Right ventricle myocardium superior (tissue), 1 donor: ENCODE measurements around the gene BLTP1. TPM values are rescaled to one million over a fixed set of nuclear protein-coding genes. Genes with fewer than 3 reads are reported as not detected.
"Not testable (repeated sequence)": the region's sequence is repeated elsewhere in the genome, so short reads cannot be mapped to it uniquely, and the experiment has no call there.

ENCODE experiments used
- ATAC-seq: fragments of 200-7000 bp; cut with Tn5 transposase; one replicate; pipeline ENCODE4 v1.9.1; 2020; ENCODE audit warnings: mild to moderate bottlenecking; ENCODE audit not compliant: poor library complexity
- DNase-seq: peaks from one replicate; pipeline ENCODE4 v3.0.0-alpha.2; 2020
- intact Hi-C: fragments of 100-400 bp; cut with DNase I; formaldehyde crosslinking; loops from one replicate; pipeline ENCODE4 v1.11.2; 2022
- long read RNA-seq: library from polyadenylated mRNA; unstranded; transcript quantifications from one replicate; pipeline ENCODE4 v2.0.0, GENCODE V29; 2021
- total RNA-seq: library from RNA; stranded (reverse); fragmentation: NEBNext Ultra II Directional; extraction: Animal tissue kit (Norgen Biotek cat#: 25700); gene quantifications from one replicate; pipeline ENCODE4 v1.2.1, GENCODE V29; 2021
- donor health status: DM: no; HTN: yes; CAD: no; lungs with severe emphysema.

Gene BLTP1, protein sequence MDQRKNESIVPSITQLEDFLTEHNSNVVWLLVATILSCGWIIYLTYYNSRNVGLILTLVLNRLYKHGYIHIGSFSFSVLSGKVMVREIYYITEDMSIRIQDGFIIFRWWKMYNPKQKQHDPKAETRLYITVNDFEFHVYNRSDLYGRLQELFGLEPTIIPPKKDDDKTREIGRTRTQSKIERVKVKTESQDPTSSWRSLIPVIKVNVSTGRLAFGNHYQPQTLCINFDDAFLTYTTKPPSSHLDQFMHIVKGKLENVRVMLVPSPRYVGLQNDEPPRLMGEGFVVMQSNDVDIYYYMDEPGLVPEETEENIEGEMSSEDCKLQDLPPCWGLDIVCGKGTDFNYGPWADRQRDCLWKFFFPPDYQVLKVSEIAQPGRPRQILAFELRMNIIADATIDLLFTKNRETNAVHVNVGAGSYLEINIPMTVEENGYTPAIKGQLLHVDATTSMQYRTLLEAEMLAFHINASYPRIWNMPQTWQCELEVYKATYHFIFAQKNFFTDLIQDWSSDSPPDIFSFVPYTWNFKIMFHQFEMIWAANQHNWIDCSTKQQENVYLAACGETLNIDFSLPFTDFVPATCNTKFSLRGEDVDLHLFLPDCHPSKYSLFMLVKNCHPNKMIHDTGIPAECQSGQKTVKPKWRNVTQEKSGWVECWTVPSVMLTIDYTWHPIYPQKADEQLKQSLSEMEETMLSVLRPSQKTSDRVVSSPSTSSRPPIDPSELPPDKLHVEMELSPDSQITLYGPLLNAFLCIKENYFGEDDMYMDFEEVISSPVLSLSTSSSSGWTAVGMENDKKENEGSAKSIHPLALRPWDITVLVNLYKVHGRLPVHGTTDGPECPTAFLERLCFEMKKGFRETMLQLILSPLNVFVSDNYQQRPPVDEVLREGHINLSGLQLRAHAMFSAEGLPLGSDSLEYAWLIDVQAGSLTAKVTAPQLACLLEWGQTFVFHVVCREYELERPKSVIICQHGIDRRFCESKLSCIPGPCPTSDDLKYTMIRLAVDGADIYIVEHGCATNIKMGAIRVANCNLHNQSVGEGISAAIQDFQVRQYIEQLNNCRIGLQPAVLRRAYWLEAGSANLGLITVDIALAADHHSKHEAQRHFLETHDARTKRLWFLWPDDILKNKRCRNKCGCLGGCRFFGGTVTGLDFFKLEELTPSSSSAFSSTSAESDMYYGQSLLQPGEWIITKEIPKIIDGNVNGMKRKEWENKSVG (N-terminal part only)
- total RNA-seq, result 30.5 TPM
- long read RNA-seq, partial matches to known transcripts, result 3 of 7 reads
- long read RNA-seq, other reads (novel, unspliced or antisense), result 4 of 7 reads

DNA sequence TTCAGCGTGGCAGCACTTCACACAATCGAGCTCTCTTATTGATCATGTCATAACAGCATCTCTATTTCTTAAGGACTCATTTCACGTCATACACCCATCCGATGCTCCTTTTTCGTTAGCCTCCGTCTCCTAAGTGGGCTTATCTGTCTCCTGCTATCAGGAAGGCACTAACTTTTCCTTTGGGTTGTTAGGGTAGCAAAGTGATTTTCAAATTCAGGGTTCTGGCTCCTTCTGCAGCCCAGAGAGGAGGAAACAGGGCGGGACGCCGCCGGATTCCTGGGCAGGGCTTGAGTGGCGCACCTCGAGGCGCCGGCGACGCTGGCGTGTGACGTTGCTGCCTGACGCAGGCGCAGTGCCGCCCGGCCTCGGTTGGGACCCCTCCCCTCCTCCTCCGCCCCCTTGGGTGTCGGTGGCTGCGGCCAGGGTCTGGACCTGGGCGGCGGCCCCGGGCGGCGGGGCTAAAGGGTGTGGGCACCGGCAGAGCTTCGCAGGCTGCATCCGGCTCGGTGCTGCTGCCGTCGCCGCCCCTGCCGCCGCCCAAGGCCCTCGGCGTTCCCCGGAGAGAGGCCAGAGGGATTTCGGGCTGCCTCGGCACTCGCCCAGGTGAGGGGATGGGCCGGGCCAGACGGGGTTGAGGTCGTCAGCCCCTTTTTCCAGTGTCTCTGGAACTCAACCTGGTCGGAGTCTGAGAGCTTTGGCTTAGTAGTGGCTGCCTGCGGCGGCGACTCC is at the start of gene BLTP1:
TSS of gene BLTP1 (plus strand) at position 350 of the 729 bp plus-strand sequence. CDS start 18,317 bp downstream, outside the sequence.
- peak; percentile 95 for DNase-seq
- ATAC-seq, result peak; percentile 100
- intact Hi-C loops, result loop anchor here (10.0 kb wide), 1 partner anchor 157 kb away; no protein-coding TSS in a partner anchor

DNA sequence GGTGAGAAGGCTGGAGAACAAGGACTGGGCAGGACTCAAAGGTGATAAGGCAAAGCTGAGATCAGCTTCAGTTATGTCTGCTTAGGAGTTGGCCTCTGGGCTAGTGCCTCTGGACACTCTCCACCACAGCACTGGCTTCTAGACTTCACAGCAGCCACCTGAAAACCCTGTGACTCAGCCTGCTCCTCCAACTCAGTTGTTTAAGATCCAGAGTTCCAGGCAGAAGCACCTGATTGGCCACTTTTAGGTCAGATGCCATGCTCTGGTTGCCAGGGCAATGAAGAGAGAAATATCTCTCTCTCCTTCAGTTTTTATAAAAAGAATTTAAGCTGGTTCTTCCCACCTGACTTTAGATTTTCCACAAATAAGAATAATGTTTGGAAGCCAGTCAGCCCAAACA is 47.9 kb upstream of the BLTP1 start:
- ATAC-seq (no peak), DNase-seq (no peak)
- intact Hi-C loops, result no loop called here

DNA sequence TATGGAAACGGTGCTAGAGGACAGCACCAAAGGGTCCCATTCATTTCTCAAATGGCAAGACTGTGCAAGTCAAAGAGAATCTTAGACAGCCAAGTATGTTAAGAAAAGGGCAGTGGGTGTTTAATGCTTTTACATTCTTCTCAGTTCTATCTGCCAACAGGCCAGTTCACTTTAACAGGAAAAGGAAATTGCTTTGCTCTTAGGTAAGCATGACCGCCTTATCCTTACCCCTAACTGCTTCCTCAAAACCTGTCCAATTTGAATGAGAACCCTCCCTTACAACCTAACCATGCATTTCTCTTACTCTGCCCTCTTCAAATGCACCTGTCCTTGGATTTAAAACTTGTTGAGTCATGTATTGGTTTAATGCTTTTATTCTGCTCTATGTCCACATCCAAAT is 44.5 kb upstream of the BLTP1 start:
- DNase-seq (no peak), ATAC-seq (no peak)
- intact Hi-C loops, result no loop called here

DNA sequence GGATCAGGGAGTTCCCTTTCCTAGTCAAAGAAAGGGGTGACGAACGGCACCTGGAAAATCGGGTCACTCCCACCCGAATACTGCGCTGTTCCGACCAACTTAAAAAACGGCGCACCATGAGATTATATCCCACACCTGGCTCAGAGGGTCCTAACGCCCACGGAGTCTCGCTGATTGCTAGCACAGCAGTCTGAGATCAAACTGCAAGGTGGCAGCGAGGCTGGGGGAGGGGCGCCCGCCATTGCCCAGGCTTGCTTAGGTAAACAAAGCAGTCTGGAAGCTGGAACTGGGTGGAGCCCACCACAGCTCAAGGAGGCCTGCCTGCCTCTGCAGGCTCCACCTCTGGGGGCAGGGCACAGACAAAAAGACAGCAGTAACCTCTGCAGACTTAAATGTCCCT is 41.8 kb upstream of the BLTP1 start:
- DNase-seq, ATAC-seq, intact Hi-C loops: not testable (repeated sequence)

DNA sequence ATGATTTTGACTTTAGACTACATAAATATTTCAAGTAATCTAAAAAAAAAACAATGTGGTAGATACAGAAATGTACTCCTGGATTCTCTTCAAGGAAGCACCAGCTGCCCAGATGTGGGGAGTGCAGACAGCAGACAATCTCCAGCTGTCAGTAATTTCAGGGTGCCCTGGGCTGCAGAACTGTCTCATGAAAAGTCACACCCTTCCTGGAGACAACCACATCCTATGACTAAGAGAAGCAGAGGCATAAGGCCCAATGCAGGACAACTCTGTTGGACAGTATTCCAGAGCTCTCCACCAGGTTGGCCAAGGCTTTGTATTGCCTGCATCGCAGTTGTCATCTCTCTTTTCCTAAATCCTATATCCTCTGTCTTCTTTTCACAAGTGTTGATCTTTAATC is 34.4 kb upstream of the BLTP1 start:
- intact Hi-C loops, result no loop called here

DNA sequence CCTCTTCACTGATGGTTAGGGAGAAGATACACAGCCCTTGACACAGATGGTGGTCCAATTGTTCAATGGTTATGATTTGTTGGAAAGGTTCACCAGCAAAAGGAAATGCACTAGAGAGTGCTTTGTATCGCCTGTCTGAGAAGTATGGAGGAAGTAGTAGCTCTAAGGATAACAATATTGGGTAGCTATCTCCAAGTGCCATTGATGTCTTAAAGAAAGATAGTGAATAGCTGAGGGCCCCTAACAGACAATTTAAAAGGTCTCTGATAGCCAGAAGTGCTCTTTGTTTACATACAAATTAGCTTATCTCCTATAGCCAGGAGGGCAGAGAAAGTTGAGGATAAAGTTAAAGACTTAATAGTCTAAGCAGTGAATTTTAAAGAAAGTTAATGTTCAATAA is 33.9 kb upstream of the BLTP1 start:
- no peak for ATAC-seq
- no peak for DNase-seq
- intact Hi-C loops, result no loop called here

More for the DNA sequence above, 34.4 kb upstream of the BLTP1 start:
- ATAC-seq (no peak), DNase-seq (no peak)

DNA sequence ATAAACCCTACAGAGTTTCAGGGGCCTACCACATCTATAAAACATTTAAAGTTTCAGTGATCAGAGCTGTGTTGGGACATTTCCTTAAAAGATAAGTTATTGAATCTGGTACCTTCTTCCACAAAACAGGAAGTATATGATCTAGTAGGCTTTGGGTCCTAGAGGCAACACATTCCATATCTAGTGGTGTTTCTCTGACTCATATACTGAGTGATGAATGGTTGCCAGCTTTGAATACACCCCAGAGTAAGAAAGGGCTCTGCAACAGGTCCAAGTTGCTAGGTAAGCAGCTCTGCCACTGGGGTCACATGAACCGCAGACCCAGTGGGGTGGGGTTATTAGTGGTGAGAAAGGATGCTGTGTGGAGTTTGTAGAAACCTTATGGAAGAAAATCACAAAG is 32.4 kb upstream of the BLTP1 start:
- DNase-seq (no peak), ATAC-seq (no peak)
- intact Hi-C loops, result no loop called here

DNA sequence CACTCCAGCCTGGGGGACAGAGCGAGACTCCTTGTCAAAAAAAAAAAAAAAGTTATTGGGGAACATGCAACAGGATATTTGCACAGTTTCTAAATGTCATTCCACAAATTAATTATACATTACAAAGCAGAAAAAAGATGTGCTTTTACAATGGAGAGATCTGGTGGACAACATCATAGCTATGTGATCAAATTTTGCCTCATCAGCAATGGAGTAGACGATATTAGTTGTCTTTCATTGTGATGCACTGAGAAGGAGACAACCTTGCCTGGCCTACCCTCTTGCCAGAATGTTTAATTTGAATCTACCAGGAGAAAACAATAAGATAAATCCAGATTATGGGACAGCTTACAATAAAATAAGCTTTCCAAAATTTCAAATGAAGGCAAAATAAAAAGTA is 30.5 kb upstream of the BLTP1 start:
- DNase-seq, result no peak
- intact Hi-C loops, result no loop called here
- no peak for ATAC-seq

DNA sequence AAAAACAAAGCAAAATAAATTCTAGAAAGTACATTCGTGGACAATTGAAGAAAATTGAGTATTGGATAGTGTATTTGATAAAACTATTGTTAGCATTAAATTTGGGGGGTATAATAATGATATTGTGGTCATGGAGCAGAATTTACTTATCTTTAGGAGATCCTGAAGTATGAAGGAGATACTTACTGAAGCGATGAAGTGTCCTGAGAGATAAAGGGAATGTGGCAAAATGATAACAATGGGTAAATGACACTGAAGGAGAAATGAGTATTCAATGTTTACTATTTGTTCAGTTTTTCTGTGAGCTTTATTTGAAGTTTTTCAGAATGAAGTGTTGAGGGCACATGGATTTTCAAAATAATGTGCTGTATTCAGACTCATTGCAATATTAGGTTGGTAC is 30.0 kb upstream of the BLTP1 start:
- DNase-seq (no peak), ATAC-seq (no peak)
- intact Hi-C loops, result no loop called here

DNA sequence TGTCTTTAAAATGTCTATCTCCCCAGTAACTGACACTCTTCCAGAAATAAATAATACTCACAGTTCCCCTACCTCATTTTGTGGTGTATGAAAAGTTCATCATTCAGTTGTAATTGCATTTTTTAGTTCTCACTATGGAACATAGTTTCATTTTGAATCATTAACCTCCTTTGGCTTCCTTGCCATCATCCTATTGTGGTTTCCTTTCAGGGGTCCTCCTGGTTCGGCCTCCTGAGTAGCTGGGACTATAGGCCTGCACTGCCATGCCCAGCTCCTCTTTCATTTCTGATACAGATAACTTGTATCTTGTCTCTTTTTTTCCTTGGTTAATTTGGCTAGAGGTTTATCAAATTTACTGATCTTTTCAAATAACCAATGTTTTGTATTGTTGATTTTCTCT is 23.1 kb upstream of the BLTP1 start:
- intact Hi-C loops, result no loop called here
- ATAC-seq (no peak), DNase-seq (no peak)

DNA sequence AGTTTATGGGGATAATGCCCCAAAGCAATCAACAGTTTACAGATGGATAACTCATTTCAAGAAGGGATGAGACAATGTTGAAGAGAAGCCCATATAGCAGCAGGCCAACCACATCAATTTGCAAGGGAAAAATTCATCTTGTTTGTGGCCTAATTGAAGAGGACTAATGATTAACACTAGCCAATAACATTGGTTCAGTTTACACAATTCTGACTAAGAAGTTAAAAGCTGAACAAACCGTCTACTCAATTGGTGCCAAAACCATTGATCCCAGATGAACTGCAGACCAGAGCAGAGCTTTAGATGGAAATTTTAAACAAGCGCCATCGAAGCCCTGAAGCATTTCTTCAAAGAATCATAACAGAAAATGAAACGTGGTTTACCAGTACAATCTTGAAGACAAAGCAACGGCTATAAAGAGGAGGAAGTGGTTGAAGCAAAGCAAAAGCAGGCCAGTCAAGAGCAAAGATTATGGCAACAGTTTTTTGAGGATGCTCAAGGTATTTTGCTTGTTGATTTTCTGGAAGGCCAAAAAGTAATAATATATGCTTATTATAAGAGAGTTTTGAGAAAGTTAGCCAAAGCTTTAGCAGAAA is 20.5 kb upstream of the BLTP1 start:
- intact Hi-C loops, result no loop called here

DNA sequence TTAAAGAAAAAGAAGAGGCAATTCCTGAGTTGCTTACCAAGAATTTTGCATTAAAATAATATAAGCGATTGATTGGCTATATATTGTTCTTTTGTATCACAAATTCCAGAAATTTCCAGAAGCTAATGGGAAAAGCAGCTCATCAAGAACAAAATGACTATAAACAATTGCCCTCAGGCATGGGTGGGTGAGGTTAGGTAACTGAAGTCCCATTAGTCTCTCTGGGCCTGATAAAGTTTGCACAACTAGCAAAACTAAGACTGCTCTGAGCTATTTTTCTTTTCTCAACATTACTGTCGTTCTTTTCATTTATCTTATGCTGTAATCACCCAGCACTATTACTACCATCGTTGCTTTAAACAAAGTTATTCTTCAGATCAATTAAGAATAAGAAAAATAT is 19.2 kb upstream of the BLTP1 start:
- ATAC-seq (no peak), DNase-seq (no peak)
- intact Hi-C loops, result no loop called here

More for the DNA sequence above, 20.5 kb upstream of the BLTP1 start:
- no peak for DNase-seq
- no peak for ATAC-seq

DNA sequence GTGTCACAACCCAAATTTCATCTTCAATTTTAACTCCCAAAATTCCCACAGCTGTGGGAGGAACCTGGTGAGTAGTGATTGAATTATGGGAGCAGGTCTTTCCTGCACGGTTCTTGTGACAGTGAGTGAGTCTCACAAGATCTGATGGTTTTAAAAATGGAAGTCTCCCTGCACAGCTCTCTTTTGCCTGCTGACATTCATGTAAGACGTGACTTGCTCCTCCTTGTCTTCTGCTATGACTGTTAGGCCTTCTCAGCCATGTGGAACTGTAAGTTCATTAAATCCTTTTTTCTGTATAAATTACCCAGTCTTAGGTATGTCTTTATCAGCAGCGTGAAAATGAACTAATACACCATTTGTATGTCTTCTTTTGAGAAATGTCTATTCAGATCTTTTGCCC is 13.0 kb upstream of the BLTP1 start:
- DNase-seq (no peak), ATAC-seq (no peak)
- intact Hi-C loops, result no loop called here

DNA sequence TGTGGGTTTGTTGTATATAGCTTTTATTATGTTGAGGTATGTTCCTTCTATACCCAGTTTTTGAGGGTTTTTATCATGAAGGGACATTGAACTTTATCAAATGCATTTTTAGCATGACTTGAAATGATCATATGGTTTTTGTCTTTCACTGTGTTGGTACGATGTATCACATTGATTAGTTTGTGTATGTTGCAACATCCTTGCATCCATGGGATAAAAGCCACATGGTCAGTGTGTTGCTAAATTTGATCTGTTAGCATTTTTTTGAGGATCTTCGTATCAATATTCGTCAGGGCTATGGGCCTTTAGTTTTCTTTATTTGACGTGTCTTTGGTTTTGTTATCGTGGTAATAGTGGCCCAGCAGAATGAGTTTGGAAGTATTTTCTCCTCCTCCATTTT is 11.3 kb upstream of the BLTP1 start:
- no peak for ATAC-seq
- intact Hi-C loops, result no loop called here

DNA sequence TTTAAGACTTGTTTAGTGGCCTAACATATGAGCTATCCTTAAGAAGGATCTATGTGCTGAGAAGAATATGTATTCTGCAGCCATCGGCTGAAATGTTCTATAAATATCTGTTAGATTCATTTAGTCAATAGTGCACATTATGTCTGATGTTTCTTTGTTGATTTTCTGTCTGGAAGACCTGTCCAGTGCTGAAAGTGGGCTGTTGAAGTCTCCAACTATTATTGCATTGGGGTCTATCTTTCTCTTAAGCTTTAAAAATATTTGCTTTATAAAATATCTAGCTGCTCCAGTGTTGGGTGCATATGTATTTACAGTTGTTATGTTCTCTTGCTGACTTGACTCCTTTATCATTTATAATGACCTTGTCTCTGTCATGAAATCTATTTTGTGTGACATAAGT is 9.4 kb upstream of the BLTP1 start:
- intact Hi-C loops, result no loop called here
- DNase-seq (no peak), ATAC-seq (no peak)

More for the DNA sequence above, 11.3 kb upstream of the BLTP1 start:
- DNase-seq, result no peak

DNA sequence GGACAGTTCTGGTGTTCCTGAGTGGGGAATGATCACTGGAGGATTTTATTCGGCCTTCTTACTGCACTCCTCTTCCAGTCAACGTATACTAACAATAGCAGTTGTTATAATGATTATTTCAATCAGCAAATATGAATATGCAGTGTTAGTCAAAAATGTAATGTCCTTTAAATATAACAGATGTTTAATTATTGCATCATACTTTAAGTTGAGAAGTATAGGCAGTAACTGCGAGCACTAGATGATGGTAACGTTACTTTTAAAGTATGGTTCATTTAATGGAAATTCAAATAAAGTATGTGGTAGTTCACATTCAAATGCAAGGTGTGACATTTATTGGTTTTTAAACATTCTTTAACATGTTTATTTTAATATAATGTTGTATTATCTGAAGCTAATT is 5.5 kb upstream of the BLTP1 start:
- intact Hi-C loops, result no loop called here
- ATAC-seq (no peak), DNase-seq (no peak)

DNA sequence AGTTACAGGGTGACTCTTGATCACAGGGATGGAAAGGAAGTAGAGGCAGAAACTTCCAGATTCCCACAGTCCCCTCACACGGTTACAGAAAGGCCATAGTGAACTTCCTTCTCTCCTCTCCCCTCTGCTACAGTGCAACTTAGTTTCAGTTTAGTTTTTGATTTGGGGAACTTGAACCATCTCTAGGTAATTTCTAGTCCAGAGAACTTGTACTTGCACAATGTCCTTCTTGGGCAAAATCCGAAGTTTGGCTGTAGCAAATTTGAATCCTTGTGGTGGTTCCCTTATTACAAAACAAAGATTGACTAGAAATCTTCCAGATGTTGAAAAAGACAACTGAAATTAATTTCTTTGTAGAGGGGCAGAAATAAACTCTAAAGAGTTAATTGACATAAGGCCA is 1.2 kb upstream of the BLTP1 start:
- DNase-seq (no peak), ATAC-seq (no peak)
- intact Hi-C loops, result loop anchor here (10.0 kb wide), 1 partner anchor 156 kb away; no protein-coding TSS in a partner anchor

DNA sequence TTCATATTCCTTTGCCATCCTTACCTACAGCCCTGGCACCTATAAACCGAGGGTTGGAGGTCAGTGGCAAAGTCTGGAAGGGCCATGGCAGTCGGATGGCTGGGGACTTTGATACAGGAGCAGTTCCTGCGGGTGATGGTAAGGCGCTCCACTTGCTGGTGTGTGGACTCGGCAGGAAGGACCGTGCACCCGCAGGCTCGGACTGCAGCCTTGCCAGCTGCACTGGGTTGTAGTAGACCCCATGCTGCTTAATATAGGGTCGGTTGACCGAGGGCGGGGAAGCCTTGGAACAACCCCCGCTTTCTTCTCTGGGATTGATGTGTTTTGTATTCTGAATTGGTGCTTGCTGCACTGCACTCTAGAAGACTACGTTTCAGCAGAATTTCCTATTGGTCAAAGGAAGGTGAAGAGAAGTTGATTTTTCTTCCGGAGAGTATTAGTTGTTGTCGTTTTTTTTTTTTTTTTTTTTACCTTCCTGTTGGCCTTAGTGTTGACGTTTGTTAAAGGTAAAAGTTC is 638 bp downstream of the BLTP1 start:
- peak; percentile 72 for ATAC-seq
- DNase-seq, result peak; percentile 68
- intact Hi-C loops, result loop anchor here (10.0 kb wide), 1 partner anchor 158 kb away; no protein-coding TSS in a partner anchor
